Activated gamma-delta T cell (primary cell): ENCODE measurements around the gene TUBGCP3.

Source experiments
- DNase-seq: peaks from one replicate; lab custom pipeline; 2025; lab: John Stamatoyannopoulos, UW

TUBGCP3 gene

DNA sequence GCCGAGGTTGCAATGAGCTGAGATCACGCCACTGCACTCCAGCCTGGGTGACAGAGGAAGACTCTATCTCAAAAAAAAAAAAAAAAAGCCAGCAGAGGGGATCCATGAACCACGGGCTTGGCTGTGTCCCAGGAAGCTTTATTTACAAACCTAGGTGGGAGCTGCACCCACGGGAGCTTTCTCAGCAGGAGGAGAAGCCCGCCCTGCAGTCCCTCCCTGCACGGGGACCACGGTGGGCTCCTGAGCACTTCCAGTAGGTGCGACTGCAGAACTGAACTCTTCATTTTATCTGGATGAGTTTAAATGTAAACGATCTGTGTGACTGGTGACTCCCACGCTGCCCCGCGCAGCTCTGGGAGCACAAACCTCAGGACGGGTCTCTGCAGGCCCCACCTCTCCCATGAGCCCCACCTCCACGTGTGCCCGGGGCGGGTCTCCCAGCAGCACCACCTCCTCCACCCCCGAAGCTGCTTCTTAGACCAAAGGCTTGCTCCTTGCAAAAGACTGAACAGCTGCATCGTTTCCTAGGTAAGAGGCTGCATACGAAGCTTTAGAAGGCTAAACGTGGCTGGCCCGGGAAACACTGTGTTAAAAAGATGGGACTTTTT lies 145.4 kb downstream of the TUBGCP3 start:
- DNase-seq: no peak

DNA sequence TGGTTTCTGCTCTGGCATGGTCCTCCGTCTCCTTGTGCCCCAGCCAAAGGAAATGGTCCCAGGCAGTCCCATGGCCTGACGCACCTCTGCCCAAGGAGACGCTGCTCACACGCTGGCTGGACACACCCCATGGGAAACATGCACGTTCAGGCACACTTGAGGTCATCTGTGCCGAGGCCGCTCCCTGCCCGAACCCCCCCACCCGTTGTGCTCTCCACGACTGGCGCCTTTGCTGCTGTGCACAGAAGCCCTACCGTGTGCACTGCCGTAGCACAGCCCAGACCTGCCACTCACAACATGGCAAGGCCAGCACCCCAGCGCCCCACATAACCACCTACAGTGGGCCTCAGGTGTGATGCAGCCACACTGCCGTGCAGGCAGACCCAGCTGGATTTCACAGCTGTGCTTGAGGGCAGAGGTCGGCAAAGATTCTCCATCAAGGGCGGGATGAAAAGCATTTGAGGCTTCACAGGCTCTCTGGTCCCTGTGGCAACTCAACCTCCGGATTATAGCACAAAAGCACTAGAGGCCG lies 146.1 kb downstream of the TUBGCP3 start:
- DNase-seq: no peak

DNA sequence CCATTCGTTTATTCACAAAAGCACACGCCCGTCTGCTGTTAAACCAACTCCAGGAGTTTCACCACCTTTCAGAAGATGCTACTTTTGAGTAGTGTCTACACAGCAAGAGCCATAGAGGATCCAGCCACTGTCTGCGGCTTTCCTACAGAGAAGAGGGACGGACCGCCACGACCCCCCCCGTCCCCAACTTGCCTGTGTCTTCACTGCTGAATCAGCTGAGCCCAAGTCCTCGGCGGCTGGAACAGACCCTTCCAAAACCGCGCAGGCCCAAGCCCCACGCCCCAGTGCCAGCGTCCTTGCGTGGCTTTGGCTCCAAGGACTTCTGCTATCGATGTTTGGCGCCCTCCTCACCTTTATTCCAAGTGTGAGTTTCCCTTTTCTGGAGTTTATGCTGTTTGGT lies 146.7 kb downstream of the TUBGCP3 start:
- DNase-seq: no peak

DNA sequence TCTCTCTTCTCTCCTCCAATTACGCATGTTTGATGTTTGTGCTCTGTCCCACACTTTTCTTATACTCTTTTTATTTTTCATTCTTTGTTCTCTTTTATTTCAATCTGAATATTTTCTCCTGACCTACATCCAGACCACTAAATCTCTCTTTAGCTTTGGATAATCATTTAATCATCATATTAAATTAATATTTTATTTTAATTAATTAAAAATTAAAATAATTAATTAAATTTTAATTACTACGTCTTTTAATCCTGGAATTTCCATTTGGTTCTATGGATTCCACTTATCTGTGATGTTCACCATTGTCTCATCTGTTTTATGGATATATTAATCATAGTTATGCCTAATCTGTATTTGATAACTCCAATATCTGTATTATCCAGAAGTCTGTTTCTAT lies 149.4 kb downstream of the TUBGCP3 start:
- DNase-seq: no peak

DNA sequence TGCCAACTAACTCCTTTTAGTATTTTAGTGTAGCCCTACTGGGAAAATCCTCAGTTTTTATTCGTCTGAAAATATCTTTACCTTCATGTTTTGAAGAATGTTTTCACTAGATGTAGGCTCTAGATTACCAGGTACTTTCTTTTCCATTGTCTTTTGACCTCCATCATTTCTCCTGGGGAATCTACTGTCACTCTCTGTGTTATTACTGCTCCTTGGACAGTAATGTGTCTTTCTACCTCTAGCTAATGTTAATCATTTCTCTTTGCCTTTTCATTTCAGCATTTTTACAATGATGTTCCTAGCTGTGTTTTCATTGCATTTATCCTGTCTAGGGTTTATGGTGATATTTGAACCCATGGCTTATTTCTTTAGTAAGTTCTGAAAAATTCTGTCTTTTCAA lies 149.9 kb downstream of the TUBGCP3 start:
- DNase-seq: no peak

DNA sequence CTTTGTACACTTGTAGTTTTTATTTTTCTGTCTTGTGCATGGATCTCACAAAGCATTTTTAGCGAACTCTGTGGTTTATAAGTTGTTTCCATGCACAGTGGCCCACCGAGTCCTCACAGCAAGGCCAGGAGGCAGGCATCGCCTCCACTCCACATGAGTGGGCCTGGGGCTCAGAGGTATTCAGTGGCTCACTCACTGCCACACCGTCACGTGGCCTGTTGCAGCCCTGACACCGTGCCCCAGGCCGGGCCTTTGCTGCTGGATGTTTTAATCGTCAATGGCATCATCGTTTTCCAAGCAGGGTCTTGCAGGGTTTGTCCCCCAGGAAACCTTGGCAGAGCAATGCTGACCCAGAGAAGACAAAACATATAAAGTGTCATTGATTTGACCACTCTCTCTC lies 152.0 kb downstream of the TUBGCP3 start:
- DNase-seq: no peak
